SJSA1 (cell line): ENCODE measurements around the gene LNPEP. TPM values are rescaled to one million over a fixed set of nuclear protein-coding genes. Genes with fewer than 3 reads are reported as not detected.
A peak's percentile ranks its signal among the peaks of the same experiment; 100 is the strongest.

Experiments
- DNase-seq, 2 experiments: peaks; one replicate each; pipeline ENCODE4 v3.0.0-alpha.2; 2015 to 2020; ENCODE audit warnings: low spot score in 2 of 2, low read depth in 1 of 2
- H3K27ac ChIP-seq: fragments of 250-450 bp; sonication (Bioruptor Pico); 2 replicates; pipeline ENCODE4 v1.5.1; 2020; ENCODE audit warnings: mild to moderate bottlenecking, moderate library complexity
- H3K27me3 ChIP-seq: fragments of 250-450 bp; sonication (Bioruptor Pico); replicated peaks from 2 replicates; pipeline ENCODE4 v1.5.1; 2020; ENCODE audit warnings: mild to moderate bottlenecking, moderate library complexity
- H3K36me3 ChIP-seq: fragments of 250-450 bp; sonication (Bioruptor Pico); 2 replicates; pipeline ENCODE4 v1.5.1; 2020; ENCODE audit warnings: mild to moderate bottlenecking
- H3K4me1 ChIP-seq: fragments of 250-450 bp; sonication (Bioruptor Pico); replicated peaks from 2 replicates; pipeline ENCODE4 v1.6.1; 2021; ENCODE audit warnings: mild to moderate bottlenecking
- H3K4me3 ChIP-seq: fragments of 250-450 bp; sonication (Bioruptor Pico); 2 replicates; pipeline ENCODE4 v1.5.1; 2020; ENCODE audit warnings: mild to moderate bottlenecking
- H3K9me3 ChIP-seq: fragments of 250-450 bp; sonication (Bioruptor Pico); replicated peaks from 2 replicates; pipeline ENCODE4 v1.5.1; 2020; ENCODE audit warnings: mild to moderate bottlenecking
- total RNA-seq: library from RNA; depleted of rRNA; stranded (reverse); fragments of >200 nt; shearing (Covaris generic); gene quantifications from 2 replicates; pipeline ENCODE4 v1.2.3, GENCODE V29; 2014

LNPEP gene
- total RNA-seq, 1 experiment from 2014 or later = 23.7 TPM

GRCh38 chr5:96957254-96958049, 21.6 kb downstream of the LNPEP start:
- no peak overlapping the region for H3K27ac ChIP-seq
- H3K4me1 ChIP-seq = no peaks in the 10 kb centered on the region
- no peak for DNase-seq
- no peaks in the 10 kb centered on the region for H3K9me3 ChIP-seq
- no peaks in the 10 kb centered on the region for H3K27me3 ChIP-seq
- H3K36me3 ChIP-seq = no peaks in the 10 kb centered on the region
- H3K4me3 ChIP-seq = no peak overlapping the region

- no peak for DNase-seq
- H3K27ac ChIP-seq = no peak overlapping the region
- H3K4me3 ChIP-seq = no peak overlapping the region
- H3K27me3 ChIP-seq = no peaks in the 10 kb centered on the region
- H3K4me1 ChIP-seq = 0 out of 2 replicates have a peak, but pooled peaks cover 4% of the 10 kb centered on the region
- no peaks in the 10 kb centered on the region for H3K9me3 ChIP-seq
- H3K36me3 ChIP-seq = no peaks in the 10 kb centered on the region
These were observed 23.1 kb downstream of the LNPEP start for GRCh38 chr5:96958977-96959376.

DNA sequence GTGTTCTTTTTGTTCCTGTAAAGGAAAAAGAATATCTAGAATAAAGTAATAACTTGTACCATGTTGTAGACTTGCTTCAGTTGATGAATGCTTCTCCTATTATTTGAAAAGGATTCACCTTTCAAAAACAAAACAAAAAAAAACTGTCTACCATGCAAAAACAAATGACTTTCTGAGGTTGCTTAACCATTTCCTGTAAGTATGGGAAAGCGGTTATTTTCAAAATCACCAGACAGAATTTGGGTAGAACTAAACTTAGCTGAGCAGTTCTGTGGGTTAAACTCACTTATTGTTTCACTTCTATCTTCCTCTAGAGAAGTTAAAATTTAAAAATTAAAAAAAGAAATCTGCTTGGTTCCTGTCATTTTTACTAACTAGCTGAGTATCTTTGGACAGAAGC, 25.2 kb downstream of the LNPEP start:
- Histone ChIP-seq H3K27me3 (no peaks in the 10 kb centered on the region), H3K36me3 (no peaks in the 10 kb centered on the region), H3K27ac (no peak overlapping the region), H3K9me3 (no peaks in the 10 kb centered on the region), H3K4me3 (no peak overlapping the region), H3K4me1 (0 out of 2 replicates have a peak, but pooled peaks cover 4% of the 10 kb centered on the region)
- no peak for DNase-seq

- Histone ChIP-seq H3K4me1 (peaks cover 6% of the 10 kb centered on the region), H3K9me3 (no peaks in the 10 kb centered on the region), H3K27me3 (no peaks in the 10 kb centered on the region), H3K4me3 (no peak overlapping the region), H3K36me3 (no peaks in the 10 kb centered on the region), H3K27ac (no peak overlapping the region)
- no peak for DNase-seq
These were observed 26.7 kb downstream of the LNPEP start for GRCh38 chr5:96962540-96962991.

DNA sequence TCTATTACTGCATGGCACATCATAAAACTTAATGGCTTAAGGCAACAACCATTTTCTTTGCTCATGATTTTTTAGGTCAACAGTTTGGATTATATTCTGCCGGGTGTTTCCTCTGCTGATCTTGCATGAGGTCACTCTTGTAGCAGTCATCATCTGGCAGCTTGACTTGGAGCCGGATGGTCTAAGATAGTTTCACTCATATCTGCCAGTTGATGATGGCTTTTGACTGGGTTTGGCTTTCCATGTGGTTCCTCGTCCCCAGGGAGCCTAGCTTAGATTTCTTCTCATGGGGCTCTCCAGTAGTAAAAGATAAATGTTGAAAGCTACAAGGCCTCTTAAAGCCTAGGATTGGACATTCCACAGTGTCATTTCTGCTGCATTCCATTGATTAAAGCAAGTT, 27.4 kb downstream of the LNPEP start:
- DNase-seq = no peak
- H3K9me3 ChIP-seq = no peaks in the 10 kb centered on the region
- H3K4me1 ChIP-seq = peaks cover 13% of the 10 kb centered on the region
- no peak overlapping the region for H3K27ac ChIP-seq
- H3K4me3 ChIP-seq = no peak overlapping the region
- no peaks in the 10 kb centered on the region for H3K27me3 ChIP-seq
- no peaks in the 10 kb centered on the region for H3K36me3 ChIP-seq

- no peaks in the 10 kb centered on the region for H3K9me3 ChIP-seq
- no peaks in the 10 kb centered on the region for H3K27me3 ChIP-seq
These were observed 30.9 kb downstream of the LNPEP start for GRCh38 chr5:96966801-96967200.

GRCh38 chr5:96967400-96967799, 31.5 kb downstream of the LNPEP start:
- Histone ChIP-seq H3K4me3 (no peak overlapping the region), H3K36me3 (no peaks in the 10 kb centered on the region), H3K27ac (0 out of 2 replicates have a peak overlapping the region, but pooled peaks have one; percentile 2), H3K9me3 (no peaks in the 10 kb centered on the region), H3K27me3 (no peaks in the 10 kb centered on the region), H3K4me1 (peaks cover 24% of the 10 kb centered on the region)
- no peak for DNase-seq

More at GRCh38 chr5:96966801-96967200, 30.9 kb downstream of the LNPEP start:
- peaks cover 24% of the 10 kb centered on the region for H3K4me1 ChIP-seq
- H3K4me3 ChIP-seq = no peak overlapping the region
- H3K27ac ChIP-seq = no peak overlapping the region
- no peaks in the 10 kb centered on the region for H3K36me3 ChIP-seq
- DNase-seq = no peak

DNA sequence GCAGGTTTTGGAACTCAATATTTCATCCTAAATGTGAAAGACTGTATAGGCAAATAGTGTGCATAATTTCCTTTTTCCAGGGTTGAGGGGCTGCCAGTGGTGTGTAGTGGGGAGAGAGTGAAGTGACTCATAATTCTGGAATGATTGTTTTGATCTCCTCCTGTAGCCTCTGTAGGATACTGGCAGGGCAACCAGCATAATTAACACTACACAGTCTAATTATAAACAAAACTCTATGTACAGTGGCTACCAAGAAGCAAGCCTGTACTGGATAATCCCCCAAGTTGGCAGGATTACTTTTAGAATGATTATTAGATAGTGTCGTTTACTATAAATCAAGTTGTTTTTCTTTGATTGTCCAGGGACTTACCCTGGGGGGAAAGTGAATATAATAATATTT, 32.2 kb downstream of the LNPEP start:
- H3K4me3 ChIP-seq = no peak overlapping the region
- H3K27ac ChIP-seq = peak overlapping the region; percentile 2
- H3K4me1 ChIP-seq = peaks cover 23% of the 10 kb centered on the region
- DNase-seq = peak in 1 of 2 experiments; percentile 63
- no peaks in the 10 kb centered on the region for H3K27me3 ChIP-seq
- H3K9me3 ChIP-seq = no peaks in the 10 kb centered on the region
- no peaks in the 10 kb centered on the region for H3K36me3 ChIP-seq

DNA sequence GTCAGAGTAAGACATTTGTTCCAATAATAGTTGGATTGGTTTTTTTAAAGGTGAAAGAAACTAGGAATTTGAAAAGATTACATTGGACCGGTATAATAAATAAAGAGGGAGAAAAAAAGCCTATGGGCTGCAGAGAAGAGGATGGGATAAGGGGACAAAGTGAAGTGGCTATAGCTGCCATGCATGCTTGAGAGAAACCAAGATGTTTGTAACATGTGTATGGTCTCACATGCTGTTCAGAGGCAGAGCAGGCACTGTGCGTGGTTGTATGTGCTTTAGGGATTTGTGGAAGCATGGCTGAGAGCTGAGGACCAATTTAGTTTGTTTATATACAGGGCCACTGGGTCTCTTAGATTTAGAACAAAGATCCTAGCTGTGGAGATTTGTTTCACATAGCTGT, 32.7 kb downstream of the LNPEP start:
- peak in 1 of 2 experiments; percentile 28 for DNase-seq
- no peaks in the 10 kb centered on the region for H3K27me3 ChIP-seq
- H3K4me1 ChIP-seq = peaks cover 20% of the 10 kb centered on the region
- H3K27ac ChIP-seq = peak overlapping the region; percentile 2
- H3K36me3 ChIP-seq = no peaks in the 10 kb centered on the region
- H3K9me3 ChIP-seq = no peaks in the 10 kb centered on the region
- H3K4me3 ChIP-seq = no peak overlapping the region

- H3K36me3 ChIP-seq = no peaks in the 10 kb centered on the region
- no peak overlapping the region for H3K27ac ChIP-seq
- H3K9me3 ChIP-seq = no peaks in the 10 kb centered on the region
- H3K4me3 ChIP-seq = no peak overlapping the region
- no peaks in the 10 kb centered on the region for H3K27me3 ChIP-seq
- peaks cover 20% of the 10 kb centered on the region for H3K4me1 ChIP-seq
- no peak for DNase-seq
These were observed 33.5 kb downstream of the LNPEP start for GRCh38 chr5:96969366-96969765.

- H3K36me3 ChIP-seq = no peaks in the 10 kb centered on the region
- peaks cover 16% of the 10 kb centered on the region for H3K4me1 ChIP-seq
- H3K4me3 ChIP-seq = no peak overlapping the region
- no peaks in the 10 kb centered on the region for H3K27me3 ChIP-seq
- no peak for DNase-seq
- H3K27ac ChIP-seq = no peak overlapping the region
- H3K9me3 ChIP-seq = no peaks in the 10 kb centered on the region
These were observed 36.9 kb downstream of the LNPEP start for GRCh38 chr5:96972599-96973334.

DNA sequence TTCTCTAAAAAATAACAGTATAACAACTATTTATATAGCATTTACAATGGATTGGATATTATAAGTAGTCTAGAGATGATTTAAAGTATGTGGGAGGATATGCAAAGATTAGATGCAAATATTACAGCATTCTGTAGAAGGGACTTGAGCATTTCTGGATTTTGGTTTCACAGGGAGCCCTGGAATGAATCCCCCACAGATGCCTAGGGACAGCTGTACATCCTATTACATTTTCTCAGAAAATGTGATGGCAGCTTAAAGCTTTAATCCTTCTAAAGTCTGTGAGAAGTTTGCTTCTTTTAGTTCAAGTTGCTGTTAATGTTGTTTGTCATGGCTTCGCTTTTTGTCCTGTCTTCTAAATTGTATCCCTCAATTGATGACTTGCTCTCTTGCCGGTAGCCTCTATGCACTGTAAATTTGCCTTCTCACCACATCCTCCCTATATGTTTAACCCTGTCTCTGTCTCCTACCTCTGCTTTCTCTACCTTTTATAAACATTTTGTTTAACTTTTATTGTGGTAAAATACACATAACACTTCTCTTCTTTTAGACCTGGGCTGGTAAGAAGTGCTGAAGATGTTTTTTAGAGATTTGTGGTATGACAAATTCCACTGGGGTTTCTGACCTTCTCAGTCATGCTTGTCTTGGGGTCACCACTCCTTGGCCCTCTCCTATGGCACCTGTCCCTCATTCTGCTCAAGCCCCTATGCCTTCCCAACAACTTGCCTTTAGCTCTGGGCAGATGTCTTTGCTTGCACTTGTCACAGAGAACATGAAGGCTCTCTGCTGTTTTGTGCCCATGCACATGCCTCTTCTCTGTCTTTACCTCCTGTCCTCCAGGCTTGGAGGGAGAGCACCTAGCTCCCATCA, 37.9 kb downstream of the LNPEP start:
- H3K4me3 ChIP-seq = no peak overlapping the region
- no peaks in the 10 kb centered on the region for H3K36me3 ChIP-seq
- no peak overlapping the region for H3K27ac ChIP-seq
- peaks cover 10% of the 10 kb centered on the region for H3K4me1 ChIP-seq
- no peaks in the 10 kb centered on the region for H3K9me3 ChIP-seq
- no peak for DNase-seq
- no peaks in the 10 kb centered on the region for H3K27me3 ChIP-seq

GRCh38 chr5:96975656-96976055, 39.8 kb downstream of the LNPEP start:
- Histone ChIP-seq H3K27me3 (no peaks in the 10 kb centered on the region), H3K4me3 (no peak overlapping the region), H3K27ac (no peak overlapping the region), H3K4me1 (peaks cover 17% of the 10 kb centered on the region), H3K9me3 (no peaks in the 10 kb centered on the region), H3K36me3 (no peaks in the 10 kb centered on the region)
- DNase-seq = no peak
